SK-N-SH (cell line): Measurements from ENCODE around the gene TMEM131L. TPM values are rescaled to one million over a fixed set of nuclear protein-coding genes. Genes with fewer than 3 reads are reported as not detected.

Experiments used
- CTCF ChIA-PET: fragments of 300-600, 350-600 bp; formaldehyde crosslinking; extraction: SDS; loops from one replicate; lab custom pipeline; 2021; lab: Yijun Ruan, JAX
- POLR2A ChIA-PET: fragments of 350-600 bp; sonication (Branson Sonifier 250); formaldehyde crosslinking; extraction: SDS; loops from one replicate; lab custom pipeline; 2020; ENCODE audit warnings: antibody characterized with exemption, inconsistent platforms; lab: Yijun Ruan, JAX
- DNase-seq: peaks from one replicate; pipeline ENCODE4 v3.0.0; 2012
- H2AFZ ChIP-seq: fragments of 200-600 bp; sonication (generic); 2 replicates; pipeline ENCODE4 v1.8.1; 2016; ENCODE audit warnings: antibody characterized with exemption, mild to moderate bottlenecking, low read depth
- H3F3A ChIP-seq: fragments of 200-600 bp; sonication (generic); replicated peaks from 2 replicates; pipeline ENCODE3; 2016; ENCODE audit warnings: antibody characterized with exemption, mild to moderate bottlenecking; ENCODE audit not compliant: insufficient read depth
- H3K27ac ChIP-seq, 2 experiments: fragments of 200-500 bp in 1 of 2; fragments of 200-600 bp in 1 of 2; sonication (Bioruptor generic) in 1 of 2; sonication (generic), shearing (Covaris generic) in 1 of 2; 2 replicates each; pipeline versions ENCODE4 v1.5.1 to v1.6.1; 2014 to 2016; ENCODE audit warnings: low read depth in 2 of 2, inconsistent platforms in 1 of 2, low read length in 1 of 2, mild to moderate bottlenecking in 1 of 2, mixed read lengths in 1 of 2
- H3K27me3 ChIP-seq: fragments of 200-600 bp; sonication (generic), shearing (Covaris generic); 2 replicates; pipeline ENCODE4 v1.6.1; 2016; ENCODE audit warnings: mixed run types; ENCODE audit not compliant: insufficient read depth
- H3K36me3 ChIP-seq, 2 experiments: fragments of 200-500 bp in 1 of 2; fragments of 200-600 bp in 1 of 2; sonication (Bioruptor generic) in 1 of 2; sonication (generic) in 1 of 2; replicated peaks in 1 of 2; 2 replicates each; pipeline versions ENCODE3 to v1.5.1; 2014 to 2016; ENCODE audit warnings: low read length in 1 of 2, mild to moderate bottlenecking in 1 of 2; ENCODE audit not compliant: insufficient read depth in 2 of 2, control insufficient read depth in 1 of 2
- H3K4me1 ChIP-seq, 2 experiments: fragments of 200-500 bp in 1 of 2; fragments of 200-600 bp in 1 of 2; sonication (Bioruptor generic) in 1 of 2; sonication (generic), shearing (Covaris generic) in 1 of 2; 2 replicates each; pipeline versions ENCODE4 v1.5.1 to v1.6.1; 2014 to 2016; ENCODE audit warnings: low read depth in 1 of 2, low read length in 1 of 2, mixed run types in 1 of 2; ENCODE audit not compliant: insufficient read depth in 2 of 2, control insufficient read depth in 1 of 2
- H3K4me2 ChIP-seq: fragments of 200-600 bp; sonication (generic), shearing (Covaris generic); 2 replicates; pipeline ENCODE4 v1.6.1; 2017; ENCODE audit warnings: mixed run types
- H3K4me3 ChIP-seq, 2 experiments: fragments of 200-500 bp in 1 of 2; fragments of 200-600 bp in 1 of 2; sonication (Bioruptor generic) in 1 of 2; sonication (generic), shearing (Covaris generic) in 1 of 2; 2 replicates each; pipeline versions ENCODE4 v1.5.1 to v1.8.1; 2014 to 2016; ENCODE audit warnings: low read depth in 2 of 2, inconsistent platforms in 1 of 2, low read length in 1 of 2, mild to moderate bottlenecking in 1 of 2, mixed read lengths in 1 of 2, moderate library complexity in 1 of 2
- H3K79me2 ChIP-seq: fragments of 200-600 bp; sonication (generic); 2 replicates; pipeline ENCODE4 v1.8.1; 2017; ENCODE audit warnings: mild to moderate bottlenecking; ENCODE audit not compliant: insufficient read depth
- H3K9ac ChIP-seq: fragments of 200-600 bp; sonication (generic); 2 replicates; pipeline ENCODE4 v1.6.1; 2017; ENCODE audit warnings: mixed run types
- H3K9me2 ChIP-seq: fragments of 200-600 bp; sonication (generic); 2 replicates; pipeline ENCODE4 v1.6.1; 2017; ENCODE audit warnings: mixed run types
- H3K9me3 ChIP-seq: fragments of 200-600 bp; sonication (generic); 2 replicates; pipeline ENCODE4 v1.6.1; 2017; ENCODE audit warnings: mixed run types, mild to moderate bottlenecking, moderate library complexity
- H4K20me1 ChIP-seq: fragments of 200-600 bp; sonication (generic); 2 replicates; pipeline ENCODE4 v1.6.1; 2017; ENCODE audit warnings: mild to moderate bottlenecking, mixed run types; ENCODE audit not compliant: insufficient read depth
- EP300 ChIP-seq, 2 experiments: IDR thresholded peaks; 2 replicates each; pipeline versions ENCODE4 v1.4.0 to v1.6.1; 2012; ENCODE audit warnings: borderline replicate concordance in 1 of 2, low read depth in 1 of 2, low read length in 1 of 2
- FOXJ3 ChIP-seq: sonication (generic); formaldehyde crosslinking; IDR thresholded peaks from 2 replicates; pipeline ENCODE4 v1.5.1; 2020; ENCODE audit warnings: mild to moderate bottlenecking, missing genetic modification reagents
- GATA2 ChIP-seq: sonication (generic); formaldehyde crosslinking; IDR thresholded peaks from 2 replicates; pipeline ENCODE4 v1.5.0; 2020; ENCODE audit warnings: mild to moderate bottlenecking, missing genetic modification reagents
- MXI1 ChIP-seq: IDR thresholded peaks from 2 replicates; pipeline ENCODE4 v1.6.1; 2012; ENCODE audit warnings: mild to moderate bottlenecking, low read depth, low read length, improper control_type of control experiment
- NFIC ChIP-seq: IDR thresholded peaks from 2 replicates; pipeline ENCODE4 v1.4.0; 2012; ENCODE audit warnings: borderline replicate concordance
- RCOR1 ChIP-seq: fragments of 150-350 bp; IDR thresholded peaks from 2 replicates; pipeline ENCODE4 v1.6.1; 2017; ENCODE audit warnings: antibody characterized with exemption, low read length
- REST ChIP-seq: IDR thresholded peaks from 2 replicates; pipeline ENCODE4 v1.6.1; 2012; ENCODE audit warnings: mild to moderate bottlenecking, low read depth, low read length, moderate library complexity
- YY1 ChIP-seq: IDR thresholded peaks from 2 replicates; pipeline ENCODE4 v1.4.0; 2012; ENCODE audit warnings: low read depth, mild to moderate bottlenecking
- whole genome bisulfite sequencing: methylation state at CpG from one replicate; pipeline ENCODE4 v1.1.6; 2017; ENCODE audit warnings: low lambda C conversion rate; 5-methylcytosine and 5-hydroxymethylcytosine counted together
- polyA plus RNA-seq, 3 experiments: library from polyadenylated mRNA; depleted of rRNA; stranded (reverse); fragments of >200 nt; gene quantifications; 2 replicates each; pipeline ENCODE4 v1.2.3, GENCODE V29; 2012

Gene TMEM131L
- polyA plus RNA-seq, 1 of the 3 experiments (the other 2 are of a cell fraction): 6.2 TPM

DNA sequence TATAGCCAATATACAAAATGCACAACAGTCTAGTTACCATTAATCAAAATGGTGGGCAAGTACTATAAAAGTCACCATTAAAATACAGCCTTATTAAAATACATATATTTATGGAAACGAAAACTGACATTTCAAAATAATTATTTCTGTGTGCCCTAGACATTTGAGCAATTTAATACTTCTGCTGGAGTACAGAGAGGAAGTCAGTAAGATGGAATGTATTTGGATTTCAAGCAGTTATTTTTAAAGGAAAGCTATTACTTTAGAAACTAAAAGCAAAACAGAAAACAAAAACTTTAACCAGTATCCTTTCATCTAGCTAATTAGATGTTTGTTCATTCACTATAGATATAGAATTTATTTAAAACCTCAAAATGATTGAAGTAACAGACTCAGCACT, 180.1 kb downstream of the TMEM131L start:
- no peaks in the 10 kb centered on the region for H3K9me2 ChIP-seq
- no peak overlapping the region for H2AFZ ChIP-seq
- DNase-seq: no peak
- no peak overlapping the region for H3K4me2 ChIP-seq
- H3K9me3 ChIP-seq: no peaks in the 10 kb centered on the region
- no peaks in the 10 kb centered on the region; a peak in 2 of 4 replicates for H3K4me1 ChIP-seq
- CTCF ChIA-PET: no interaction called here
- H3K27ac ChIP-seq: no peak overlapping the region
- 61% methylated on average over 1 of the region's 1 CpG for WGBS
- H3F3A ChIP-seq: no peaks in the 10 kb centered on the region
- H3K27me3 ChIP-seq: no peaks in the 10 kb centered on the region
- no peak overlapping the region for H3K9ac ChIP-seq
- no peaks in the 10 kb centered on the region for H4K20me1 ChIP-seq
- no peaks in the 10 kb centered on the region for H3K79me2 ChIP-seq
- TF ChIP-seq REST (no peak), NFIC (no peak), MXI1 (no peak), RCOR1 (no peak), YY1 (no peak)
- TF ChIP-seq, all 33 proteins: peak for 0
- POLR2A ChIA-PET: no interaction called here
- Histone ChIP-seq H3K36me3 (no peaks in the 10 kb centered on the region), H3K4me3 (no peak overlapping the region)

GRCh38 chr4:153646978-153647377, 180.8 kb downstream of the TMEM131L start:
- POLR2A ChIA-PET: no interaction called here
- CTCF ChIA-PET: interaction anchor here (2.5 kb wide), 1 partner anchor 102 kb away, joined by 20 read pairs; no protein-coding TSS in a partner anchor

GRCh38 chr4:153647975-153648374, 181.8 kb downstream of the TMEM131L start:
- WGBS: 81% methylated on average over 4 of the region's 4 CpGs
- no peak overlapping the region for H3K9ac ChIP-seq
- H3K9me2 ChIP-seq: no peaks in the 10 kb centered on the region
- no peak overlapping the region for H3K4me2 ChIP-seq
- H3K9me3 ChIP-seq: no peaks in the 10 kb centered on the region
- no peaks in the 10 kb centered on the region for H3K36me3 ChIP-seq
- no peaks in the 10 kb centered on the region for H4K20me1 ChIP-seq
- H2AFZ ChIP-seq: no peak overlapping the region
- no peak for DNase-seq
- H3K79me2 ChIP-seq: no peaks in the 10 kb centered on the region
- no peak overlapping the region for H3K4me3 ChIP-seq
- no peaks in the 10 kb centered on the region for H3F3A ChIP-seq
- H3K27ac ChIP-seq: no peak overlapping the region
- H3K27me3 ChIP-seq: no peaks in the 10 kb centered on the region
- ChIA-PET CTCF (interaction anchor here (0.8 to 2.5 kb wide), 5 partner anchors 12 to 304 kb away, joined by 3 to 20 read pairs (median 3); partner anchors contain the start of gene MND1), POLR2A (no interaction called here)
- no peak for TF ChIP-seq FOXJ3 (CRISPR knock-in tag)
- H3K4me1 ChIP-seq: no peaks in the 10 kb centered on the region; a peak in 2 of 4 replicates

More at GRCh38 chr4:153646978-153647377, 180.8 kb downstream of the TMEM131L start:
- 100% methylated on average over 1 of the region's 1 CpG for WGBS
- Histone ChIP-seq H3K9me2 (no peaks in the 10 kb centered on the region), H3K9me3 (no peaks in the 10 kb centered on the region), H3K9ac (no peak overlapping the region), H3K4me2 (no peak overlapping the region), H4K20me1 (no peaks in the 10 kb centered on the region), H3K4me1 (no peaks in the 10 kb centered on the region; a peak in 2 of 4 replicates), H3K27me3 (no peaks in the 10 kb centered on the region), H3F3A (no peaks in the 10 kb centered on the region), H3K4me3 (no peak overlapping the region), H2AFZ (no peak overlapping the region), H3K79me2 (no peaks in the 10 kb centered on the region), H3K36me3 (no peaks in the 10 kb centered on the region), H3K27ac (no peak overlapping the region)
- DNase-seq: no peak
- TF ChIP-seq EP300 (IDR thresholded peaks at IDR 0.05; ENCODE audit: borderline replicate concordance in 1 of 2, low read depth in 1 of 2, low read length in 1 of 2) (no peak), GATA2 (CRISPR knock-in tag) (no peak)
